ENCODE measurements around the gene NOTUM.

DNA sequence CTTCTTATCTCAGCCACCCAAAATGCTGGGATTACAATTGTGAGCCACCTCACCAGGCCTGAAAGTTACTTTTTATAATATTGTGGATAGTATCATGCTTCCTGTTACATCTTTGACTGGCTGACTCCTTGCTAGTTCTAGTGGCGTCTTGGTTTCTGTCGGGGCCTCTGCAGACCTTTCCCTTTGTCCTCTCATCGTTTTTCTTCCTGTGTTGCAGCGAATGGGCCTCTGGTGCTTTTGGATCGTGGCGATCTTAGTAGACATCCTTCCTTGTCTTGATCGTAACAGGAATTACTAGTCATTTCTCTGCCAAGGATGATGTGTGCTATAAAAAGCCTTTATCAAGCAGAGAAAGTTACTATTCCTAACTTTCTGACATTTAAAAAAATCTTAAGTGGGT lies 37.2 kb upstream of the NOTUM start:
- TF ChIP-seq, protein P1, sequence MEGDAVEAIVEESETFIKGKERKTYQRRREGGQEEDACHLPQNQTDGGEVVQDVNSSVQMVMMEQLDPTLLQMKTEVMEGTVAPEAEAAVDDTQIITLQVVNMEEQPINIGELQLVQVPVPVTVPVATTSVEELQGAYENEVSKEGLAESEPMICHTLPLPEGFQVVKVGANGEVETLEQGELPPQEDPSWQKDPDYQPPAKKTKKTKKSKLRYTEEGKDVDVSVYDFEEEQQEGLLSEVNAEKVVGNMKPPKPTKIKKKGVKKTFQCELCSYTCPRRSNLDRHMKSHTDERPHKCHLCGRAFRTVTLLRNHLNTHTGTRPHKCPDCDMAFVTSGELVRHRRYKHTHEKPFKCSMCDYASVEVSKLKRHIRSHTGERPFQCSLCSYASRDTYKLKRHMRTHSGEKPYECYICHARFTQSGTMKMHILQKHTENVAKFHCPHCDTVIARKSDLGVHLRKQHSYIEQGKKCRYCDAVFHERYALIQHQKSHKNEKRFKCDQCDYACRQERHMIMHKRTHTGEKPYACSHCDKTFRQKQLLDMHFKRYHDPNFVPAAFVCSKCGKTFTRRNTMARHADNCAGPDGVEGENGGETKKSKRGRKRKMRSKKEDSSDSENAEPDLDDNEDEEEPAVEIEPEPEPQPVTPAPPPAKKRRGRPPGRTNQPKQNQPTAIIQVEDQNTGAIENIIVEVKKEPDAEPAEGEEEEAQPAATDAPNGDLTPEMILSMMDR (IDR thresholded peaks at IDR 0.05), result no peak
- no peak for TF ChIP-seq EP300 (IDR thresholded peaks at IDR 0.05)
